Measurements from ENCODE around the gene NUP155. TPM values are rescaled to one million over a fixed set of nuclear protein-coding genes. Genes with fewer than 3 reads are reported as not detected.

Gene NUP155

GRCh38 chr5:37247496-37247895 is 123.4 kb downstream of the NUP155 start:
- Histone ChIP-seq H3K27me3 (ENCODE audit: control insufficient read depth in 3 of 3, insufficient read depth in 3 of 3, low read depth in 1 of 3, low read length in 3 of 3) (no peaks in the 10 kb centered on the region), H3K4me2 (ENCODE audit: insufficient read depth, low read length, poor library complexity, severe bottlenecking) (no peak overlapping the region), H3K36me3 (replicated peaks in 1 of 2; ENCODE audit: control insufficient read depth in 2 of 2, insufficient read depth in 2 of 2, low read length in 2 of 2) (peaks cover 0 to 25% of the 10 kb centered on the region in 2 donors), H3K79me1 (ENCODE audit: low read depth, low read length) (peaks cover 2% of the 10 kb centered on the region), H2BK5ac (ENCODE audit: low read length) (no peak overlapping the region), H3K9me3 (replicated peaks in 1 of 2; ENCODE audit: control insufficient read depth in 2 of 2, insufficient read depth in 1 of 2, low read depth in 1 of 2, low read length in 2 of 2) (no peaks in the 10 kb centered on the region), H4K91ac (ENCODE audit: low read depth, low read length, poor library complexity) (no peak overlapping the region), H3K4me3 (ENCODE audit: low read length in 2 of 2) (no peak overlapping the region), H2BK12ac (ENCODE audit: low read length) (no peak overlapping the region), H2BK120ac (ENCODE audit: low read depth, low read length) (no peak overlapping the region), H3K4ac (ENCODE audit: low read length) (no peak overlapping the region), H3K14ac (ENCODE audit: low read length) (no peak overlapping the region), H3K9ac (ENCODE audit: low read depth, low read length, poor library complexity) (no peak overlapping the region), H4K8ac (ENCODE audit: low read depth, low read length) (no peak overlapping the region), H3K4me1 (ENCODE audit: control insufficient read depth in 2 of 2, insufficient read depth in 1 of 2, low read depth in 1 of 2, low read length in 2 of 2) (peaks cover 2 to 4% of the 10 kb centered on the region in 2 donors), H3K23ac (ENCODE audit: low read depth, low read length, poor library complexity) (no peak overlapping the region), H2BK15ac (ENCODE audit: low read length) (no peak overlapping the region), H3K18ac (ENCODE audit: low read length) (no peak overlapping the region), H2AFZ (ENCODE audit: low read length) (no peak overlapping the region), H2AK5ac (ENCODE audit: low read depth, low read length) (no peak overlapping the region), H3K27ac (replicated peaks; ENCODE audit: low read length) (no peak overlapping the region)
- no peak for DNase-seq (ENCODE audit: low spot score)
- WGBS, 2 donors (ENCODE audit: extremely low coverage in 2 of 2, insufficient read length in 2 of 2, insufficient replicate concordance in 1 of 2): no CpG with 5 or more reads among the region's 4 CpGs

GRCh38 chr5:37247036-37247435 is 123.9 kb downstream of the NUP155 start:
- peaks cover 0 to 28% of the 10 kb centered on the region in 2 donors for H3K36me3 ChIP-seq (replicated peaks in 1 of 2; ENCODE audit: control insufficient read depth in 2 of 2, insufficient read depth in 2 of 2, low read length in 2 of 2)
- no peak overlapping the region for H4K8ac ChIP-seq (ENCODE audit: low read depth, low read length)
- no peak overlapping the region for H2BK15ac ChIP-seq (ENCODE audit: low read length)
- H3K14ac ChIP-seq (ENCODE audit: low read length): no peak overlapping the region
- no peak overlapping the region for H2BK5ac ChIP-seq (ENCODE audit: low read length)
- no peak overlapping the region for H3K9ac ChIP-seq (ENCODE audit: low read depth, low read length, poor library complexity)
- no peaks in the 10 kb centered on the region for H3K27me3 ChIP-seq (ENCODE audit: control insufficient read depth in 3 of 3, insufficient read depth in 3 of 3, low read depth in 1 of 3, low read length in 3 of 3)
- peaks cover 2% of the 10 kb centered on the region for H3K79me1 ChIP-seq (ENCODE audit: low read depth, low read length)
- no peak overlapping the region for H2BK120ac ChIP-seq (ENCODE audit: low read depth, low read length)
- H3K27ac ChIP-seq (replicated peaks; ENCODE audit: low read length): no peak overlapping the region
- H2AK5ac ChIP-seq (ENCODE audit: low read depth, low read length): no peak overlapping the region
- H3K23ac ChIP-seq (ENCODE audit: low read depth, low read length, poor library complexity): no peak overlapping the region
- H3K4me2 ChIP-seq (ENCODE audit: insufficient read depth, low read length, poor library complexity, severe bottlenecking): no peak overlapping the region
- no peak for DNase-seq (ENCODE audit: low spot score)
- no peak overlapping the region for H3K4me3 ChIP-seq (ENCODE audit: low read length in 2 of 2)
- no peak overlapping the region for H2AFZ ChIP-seq (ENCODE audit: low read length)
- no peak overlapping the region for H2BK12ac ChIP-seq (ENCODE audit: low read length)
- no peak overlapping the region for H4K91ac ChIP-seq (ENCODE audit: low read depth, low read length, poor library complexity)
- no CpG with 5 or more reads among the region's 1 CpG for WGBS, 2 donors (ENCODE audit: extremely low coverage in 2 of 2, insufficient read length in 2 of 2, insufficient replicate concordance in 1 of 2)
- no peak overlapping the region for H3K4ac ChIP-seq (ENCODE audit: low read length)
- H3K4me1 ChIP-seq (ENCODE audit: control insufficient read depth in 2 of 2, insufficient read depth in 1 of 2, low read depth in 1 of 2, low read length in 2 of 2): peaks cover 2 to 4% of the 10 kb centered on the region in 2 donors
- no peaks in the 10 kb centered on the region for H3K9me3 ChIP-seq (replicated peaks in 1 of 2; ENCODE audit: control insufficient read depth in 2 of 2, insufficient read depth in 1 of 2, low read depth in 1 of 2, low read length in 2 of 2)
- no peak overlapping the region for H3K18ac ChIP-seq (ENCODE audit: low read length)

Small RNA genes within 50 kb of the gene (small RNA-seq; reads per million reads assigned to genes)
- not detected for gene RNU7-75P (ENCODE audit: insufficient read depth)

All from neuronal stem cell (in vitro differentiated cells).